ENCODE data around the gene SDK1. TPM values are rescaled to one million over a fixed set of nuclear protein-coding genes. Genes with fewer than 3 reads are reported as not detected.

The SDK1 gene
- total and polyA plus RNA-seq, 2 donors (not counting 3 experiments of a cell fraction or from before 2014, with no cell fraction given): 1.6 to 3.9 TPM

GRCh38 chr7:3955026-3955425 lies 654.0 kb downstream of the SDK1 start:
- POLR2A ChIA-PET: no interaction called here
- no peak overlapping the region for H2AFZ ChIP-seq (ENCODE audit: low read depth, low read length)
- no TSS peak for BruUV-seq (replicated peaks)
- dilution Hi-C loops (cut with MboI; ENCODE audit: extremely low pct_ligation_motif_present, low sequenced_read_pairs): no loop called here
- H4K20me1 ChIP-seq (replicated peaks; ENCODE audit: control insufficient read depth, extremely low read depth, insufficient read depth, low read length): no peaks in the 10 kb centered on the region
- H3K4me3 ChIP-seq (replicated peaks in 1 of 3; ENCODE audit: insufficient read depth in 1 of 3, low read depth in 1 of 3, low read length in 3 of 3): no peak overlapping the region
- no peaks in the 10 kb centered on the region for H3K9me3 ChIP-seq (replicated peaks; ENCODE audit: control insufficient read depth, insufficient read depth, low read length)
- no peak overlapping the region for H3K27ac ChIP-seq (ENCODE audit: insufficient read depth, low read depth, low read length)
- peaks cover 4% of the 10 kb centered on the region for H3K4me1 ChIP-seq (ENCODE audit: control insufficient read depth, extremely low read depth, insufficient read depth, low read length)
- H3K9ac ChIP-seq (replicated peaks; ENCODE audit: extremely low read depth, insufficient read depth, low read length): no peak overlapping the region
- H3K36me3 ChIP-seq (ENCODE audit: control insufficient read depth in 2 of 2, extremely low read depth in 1 of 2, insufficient read depth in 2 of 2, low read length in 2 of 2): no peaks in the 10 kb centered on the region
- H3K79me2 ChIP-seq (ENCODE audit: control insufficient read depth, insufficient read depth, low read length): no peaks in the 10 kb centered on the region
- intact Hi-C loops (cut with micrococcal nuclease): no loop called here
- no peaks in the 10 kb centered on the region for H3K9me1 ChIP-seq (replicated peaks; ENCODE audit: control insufficient read depth, extremely low read depth, insufficient read depth, low read length)
- CTCF ChIA-PET: no interaction called here
- no peak for DNase-seq (ENCODE audit: low read depth, low spot score)
- H3K27me3 ChIP-seq (ENCODE audit: control insufficient read depth in 2 of 2, insufficient read depth in 2 of 2, low read length in 2 of 2): no peaks in the 10 kb centered on the region
- H3K4me2 ChIP-seq (ENCODE audit: insufficient read depth, low read length): no peak overlapping the region
- FAIRE-seq: no peak
- TF ChIP-seq JUN (IDR thresholded peaks at IDR 0.05; ENCODE audit: borderline replicate concordance, insufficient read depth, insufficient read length, low read depth): no peak
- no peak for TF ChIP-seq POLR2AphosphoS5 (IDR thresholded peaks at IDR 0.05; ENCODE audit: insufficient read depth, low read depth, low read length)
- TF ChIP-seq CTCF (IDR thresholded peaks at IDR 0.05; ENCODE audit: extremely low read depth in 1 of 2, insufficient read depth in 1 of 2, low read depth in 1 of 2, low read length in 2 of 2): no peak
- no peak for TF ChIP-seq MAX (IDR thresholded peaks at IDR 0.05; ENCODE audit: insufficient read depth, insufficient read length)
- no peak for TF ChIP-seq POLR2A (IDR thresholded peaks at IDR 0.05; ENCODE audit: low read depth, low read length)
- no peak for TF ChIP-seq MYC (IDR thresholded peaks at IDR 0.05; ENCODE audit: low read depth, low read length)
- no peak for TF ChIP-seq FOS (IDR thresholded peaks at IDR 0.05; ENCODE audit: borderline replicate concordance, insufficient read depth, low read length)
- no peak for TF ChIP-seq EZH2 (IDR thresholded peaks at IDR 0.05; ENCODE audit: borderline replicate concordance, low read depth, low read length, severe bottlenecking)
- TF ChIP-seq GATA2 (IDR thresholded peaks at IDR 0.05; ENCODE audit: insufficient read depth, insufficient read length, low read depth, low read length): no peak

Data from endothelial cell of umbilical vein (primary cell).